GM12878 (cell line): ENCODE measurements around the gene COL23A1. TPM values are rescaled to one million over a fixed set of nuclear protein-coding genes. Genes with fewer than 3 reads are reported as not detected.

Experiments
- ATAC-seq: fragments of 200-7000 bp; cut with Tn5 transposase; 3 replicates; pipeline ENCODE4 v1.9.1; 2020; ENCODE audit warnings: mild to moderate bottlenecking, moderate library complexity
- BruUV-seq: library from RNA; stranded (reverse); fragments of 400-500 nt; replicated peaks from 2 replicates; lab custom pipeline; 2021; lab: Mats Ljungman, UMichigan
- CTCF ChIA-PET: fragments of 300-600 bp; sonication (Branson Sonifier 250); formaldehyde crosslinking; extraction: SDS; loops from one replicate; lab custom pipeline; 2021; ENCODE audit warnings: inconsistent platforms; lab: Yijun Ruan, JAX
- POLR2A ChIA-PET: fragments of 350-600 bp; formaldehyde crosslinking; extraction: SDS; loops from one replicate; lab custom pipeline; 2021; ENCODE audit warnings: inconsistent platforms; lab: Charles Lee
- RAD21 ChIA-PET: fragments of 300-600 bp; sonication (Branson Sonifier 250); formaldehyde crosslinking; loops from one replicate; lab custom pipeline; 2023; ENCODE audit warnings: antibody characterized with exemption; ENCODE audit not compliant: unreplicated experiment; lab: Charles Lee
- SMC1A ChIA-PET: fragments of 300-600 bp; sonication (Branson Sonifier 250); formaldehyde crosslinking; loops from one replicate; lab custom pipeline; 2023; ENCODE audit not compliant: unreplicated experiment, uncharacterized antibody; lab: Charles Lee
- DNase-seq: peaks from one replicate; pipeline ENCODE4 v3.0.0-alpha.2; 2011; ENCODE audit warnings: low read depth, low spot score
- FAIRE-seq: peaks from 3 replicates; lab custom pipeline; 2011; peaks lifted over from hg19 to GRCh38; lab: Jason Lieb, UNC
- H2AFZ ChIP-seq: 2 replicates; pipeline ENCODE4 v1.6.0; 2011; ENCODE audit warnings: low read depth, low read length, control low read depth; ENCODE audit not compliant: control insufficient read depth
- H3K27ac ChIP-seq: 2 replicates; pipeline ENCODE4 v1.5.1; 2011; ENCODE audit warnings: control low read depth; ENCODE audit not compliant: control insufficient read depth, insufficient read depth
- H3K27me3 ChIP-seq, 2 experiments: replicated peaks in 1 of 2; 2 replicates each; pipeline versions ENCODE4 v1.6.0 to v1.6.1; 2011; ENCODE audit warnings: low read length in 1 of 2; ENCODE audit not compliant: control insufficient read depth in 2 of 2, insufficient read depth in 2 of 2
- H3K36me3 ChIP-seq, 2 experiments: 2 replicates each; pipeline ENCODE4 v1.5.1; 2011; ENCODE audit warnings: low read length in 1 of 2; ENCODE audit not compliant: control insufficient read depth in 2 of 2, insufficient read depth in 2 of 2
- H3K4me1 ChIP-seq: 2 replicates; pipeline ENCODE4 v1.6.1; 2011; ENCODE audit warnings: mild to moderate bottlenecking, low read length, moderate library complexity, mixed read lengths; ENCODE audit not compliant: control insufficient read depth, insufficient read depth
- H3K4me2 ChIP-seq: 2 replicates; pipeline ENCODE4 v1.6.0; 2011; ENCODE audit warnings: control low read depth; ENCODE audit not compliant: control insufficient read depth, insufficient read depth
- H3K4me3 ChIP-seq: fragments of 200-600 bp; sonication (generic); 2 replicates; pipeline ENCODE4 v1.5.1; 2016
- H3K79me2 ChIP-seq: 2 replicates; pipeline ENCODE4 v1.6.0; 2011; ENCODE audit warnings: low read length; ENCODE audit not compliant: control insufficient read depth, insufficient read depth
- H3K9ac ChIP-seq: 2 replicates; pipeline ENCODE4 v1.8.0; 2011; ENCODE audit warnings: low read length, control low read depth, mixed read lengths; ENCODE audit not compliant: control insufficient read depth, insufficient read depth
- H3K9me3 ChIP-seq: replicated peaks from 3 replicates; pipeline ENCODE4 v1.5.1; 2011; ENCODE audit warnings: mild to moderate bottlenecking, low read length; ENCODE audit not compliant: control insufficient read depth, insufficient read depth
- H4K20me1 ChIP-seq: 2 replicates; pipeline ENCODE4 v1.6.0; 2011; ENCODE audit not compliant: control insufficient read depth, insufficient read depth
- ASH2L ChIP-seq: fragments of 300-600, 200-600 bp; sonication (generic); IDR thresholded peaks from 2 replicates; pipeline ENCODE4 v1.6.1; 2017; ENCODE audit warnings: low read depth, mild to moderate bottlenecking, borderline replicate concordance
- ATF2 ChIP-seq: IDR thresholded peaks from 2 replicates; pipeline ENCODE4 v1.6.1; 2012; ENCODE audit warnings: low read length, inconsistent platforms
- BMI1 ChIP-seq: fragments of 450-650 bp; IDR thresholded peaks from 2 replicates; pipeline ENCODE4 v1.6.1; 2016; ENCODE audit warnings: mild to moderate bottlenecking, moderate library complexity, borderline replicate concordance
- CBX5 ChIP-seq: sonication (generic); IDR thresholded peaks from 2 replicates; pipeline ENCODE4 v1.6.1; 2016; ENCODE audit warnings: low read depth, moderate library complexity, mild to moderate bottlenecking, inconsistent platforms
- CHD1 ChIP-seq: IDR thresholded peaks from 2 replicates; pipeline ENCODE4 v1.6.1; 2012; ENCODE audit warnings: low read depth, low read length, improper control_type of control experiment
- CREB1 ChIP-seq: IDR thresholded peaks from 2 replicates; pipeline ENCODE4 v1.6.1; 2012; ENCODE audit warnings: low read depth, mild to moderate bottlenecking, inconsistent platforms
- FOS ChIP-seq: IDR thresholded peaks from 3 replicates; pipeline ENCODE4 v1.6.1; 2011; ENCODE audit warnings: borderline replicate concordance; ENCODE audit not compliant: insufficient read length; ENCODE audit errors: extremely low read depth
- KAT2A ChIP-seq: conservative IDR thresholded peaks from 2 replicates; pipeline ENCODE4 v1.6.1; 2011; ENCODE audit warnings: low read depth, low read length; ENCODE audit not compliant: control insufficient read depth
- NRF1 ChIP-seq: conservative IDR thresholded peaks from 2 replicates; pipeline ENCODE4 v1.6.1; 2011; ENCODE audit warnings: mild to moderate bottlenecking, low read depth, low read length, improper control_type of control experiment
- RBBP5 ChIP-seq: fragments of 200-600 bp; sonication (generic); conservative IDR thresholded peaks from 2 replicates; pipeline ENCODE4 v1.6.1; 2016
- SIN3A ChIP-seq: IDR thresholded peaks from 2 replicates; pipeline ENCODE4 v1.6.1; 2012; ENCODE audit warnings: low read depth, low read length, improper control_type of control experiment
- ZBTB4 ChIP-seq: fragments of 450-650 bp; formaldehyde crosslinking; IDR thresholded peaks from 2 replicates; pipeline ENCODE4 v1.4.0; 2022; ENCODE audit warnings: mild to moderate bottlenecking, moderate library complexity
- ZNF217 ChIP-seq: fragments of 450-650 bp; IDR thresholded peaks from 2 replicates; pipeline ENCODE4 v1.6.1; 2017; ENCODE audit warnings: antibody characterized with exemption, mild to moderate bottlenecking
- WGBS: methylation state at CpG from one replicate; pipeline ENCODE4 v1.1.6; 2016; ENCODE audit warnings: low lambda C conversion rate; ENCODE audit not compliant: insufficient replicate concordance, insufficient coverage; ENCODE audit errors: missing lambda C conversion rate; 5-methylcytosine and 5-hydroxymethylcytosine counted together
- in situ Hi-C: fragments of 300-500 bp; cut with MboI; formaldehyde crosslinking; loops from 9 replicates; pipeline ENCODE4 v1.14.3; 2018; ENCODE audit warnings: mixed read lengths
- intact Hi-C: fragments of 100-400 bp; cut with micrococcal nuclease; formaldehyde crosslinking; loops from one replicate; pipeline ENCODE4 v1.14.2; 2022; ENCODE audit not compliant: unreplicated experiment
- polyA plus RNA-seq, 11 experiments: library from polyadenylated mRNA; depleted of rRNA in 4 of 11; unstranded in 6 of 11; stranded (reverse) in 5 of 11; fragments of >200 nt; fragmentation: Nextera tagmentation in 4 of 11; fragmentation: Illumina TruSeq in 1 of 11; extraction: Ambion mirVana in 4 of 11; extraction: Trizol in 1 of 11; gene quantifications; 1 replicate in 1 of 11; 2 replicates in 10 of 11; pipeline versions ENCODE4 v1.2.1 to v1.2.3, GENCODE V29; 2011 to 2016; ENCODE audit warnings: inconsistent platforms in 2 of 11, missing spikeins in 2 of 11, low read depth in 1 of 11
- total RNA-seq, 4 experiments: library from RNA; depleted of rRNA in 3 of 4; stranded (reverse); fragments of >200 nt in 3 of 4; fragmentation: Illumina TruSeq in 1 of 4; extraction: Trizol in 1 of 4; gene quantifications; 2 replicates each; pipeline versions ENCODE4 v1.2.1 to v1.2.3, GENCODE V29; 2013 to 2021

Gene COL23A1
- total and polyA plus RNA-seq, 10 of the 15 experiments (the other 5 are each of a cell fraction or from before 2014, with no cell fraction given): 0.03 to 0.83 (median 0.09) TPM; not detected in 5

- SMC1A ChIA-PET: no interaction called here
- FAIRE-seq: no peak
- H3K27ac ChIP-seq: no peak overlapping the region
- H3K79me2 ChIP-seq: peaks cover 29% of the 10 kb centered on the region
- H3K9me3 ChIP-seq: no peaks in the 10 kb centered on the region
- DNase-seq: no peak
- H3K4me2 ChIP-seq: no peak overlapping the region
- peaks cover 10% of the 10 kb centered on the region for H3K4me1 ChIP-seq
- H3K27me3 ChIP-seq: no peaks in the 10 kb centered on the region
- RAD21 ChIA-PET: no interaction called here
- no peak overlapping the region for H3K9ac ChIP-seq
- WGBS: 55% methylated on average over 3 of the region's 3 CpGs
- no peak overlapping the region for H2AFZ ChIP-seq
- no peak for ATAC-seq
- peaks cover 1 to 11% of the 10 kb centered on the region in 2 experiments for H3K36me3 ChIP-seq
- no peaks in the 10 kb centered on the region for H4K20me1 ChIP-seq
- in situ Hi-C loops (no loop called here), intact Hi-C loops (no loop called here)
- BruUV-seq: no TSS peak
- no peak for TF ChIP-seq CBX5
- TF ChIP-seq ATF2: no peak
- TF ChIP-seq BMI1: no peak
- TF ChIP-seq FOS: no peak
- no peak for TF ChIP-seq NRF1
- TF ChIP-seq ZBTB4 (CRISPR knock-in tag): no peak
- no peak for TF ChIP-seq ZNF217
- TF ChIP-seq KAT2A: no peak
- no peak for TF ChIP-seq SIN3A
- no peak for TF ChIP-seq RBBP5
- no peak for TF ChIP-seq CREB1
- no peak for TF ChIP-seq CHD1
- TF ChIP-seq ASH2L: no peak
- H3K4me3 ChIP-seq: no peak overlapping the region
- CTCF ChIA-PET: interaction anchor here (0.9 kb wide), 1 partner anchor 21 kb away, joined by 4 read pairs; no protein-coding TSS in a partner anchor
- POLR2A ChIA-PET: no interaction called here
Measured at GRCh38 chr5:178227929-178228328, 362.3 kb downstream of the COL23A1 start.
